H1 (cell line): Measurements from ENCODE around the gene TDRKH. TPM values are rescaled to one million over a fixed set of nuclear protein-coding genes. Genes with fewer than 3 reads are reported as not detected.

ENCODE experiments used
- ATF2 ChIP-seq: IDR thresholded peaks from 2 replicates; pipeline ENCODE4 v1.6.1; 2012; ENCODE audit warnings: low read length, inconsistent platforms
- ATF3 ChIP-seq: IDR thresholded peaks from 2 replicates; pipeline ENCODE4 v1.6.1; 2011; ENCODE audit warnings: low read depth, mild to moderate bottlenecking, low read length; ENCODE audit not compliant: insufficient read depth
- CBX8 ChIP-seq: fragments of 300-800, 300-1000 bp; sonication (generic); IDR thresholded peaks from 2 replicates; pipeline ENCODE4 v1.7.1; 2016; ENCODE audit warnings: low read depth, low read length, borderline replicate concordance
- KDM4A ChIP-seq: IDR thresholded peaks from one replicate; pipeline ENCODE4 v1.7.1; 2012; ENCODE audit warnings: low read depth, mild to moderate bottlenecking, moderate library complexity, low read length, inconsistent platforms; ENCODE audit not compliant: severe bottlenecking
- MAX ChIP-seq: IDR thresholded peaks from 2 replicates; pipeline ENCODE4 v1.6.1; 2012; ENCODE audit warnings: inconsistent platforms
- POLR2A ChIP-seq, 2 experiments: IDR thresholded peaks; 1 replicate in 1 of 2; 2 replicates in 1 of 2; pipeline ENCODE4 v1.6.1; 2011; ENCODE audit warnings: low read depth in 2 of 2, low read length in 2 of 2, mild to moderate bottlenecking in 2 of 2; ENCODE audit errors: control extremely low read depth in 1 of 2
- RXRA ChIP-seq: IDR thresholded peaks from 2 replicates; pipeline ENCODE4 v1.6.1; 2011; ENCODE audit warnings: low read depth, mild to moderate bottlenecking, low read length, moderate library complexity; ENCODE audit not compliant: insufficient read depth
- SUZ12 ChIP-seq: fragments of 200-600 bp; sonication (generic); IDR thresholded peaks from 2 replicates; pipeline ENCODE4 v1.6.1; 2012; ENCODE audit warnings: mild to moderate bottlenecking, inconsistent platforms, low read length, moderate library complexity, mixed read lengths
- TAF1 ChIP-seq: IDR thresholded peaks from 2 replicates; pipeline ENCODE4 v1.6.1; 2011; ENCODE audit warnings: mild to moderate bottlenecking, low read depth, low read length
- TCF12 ChIP-seq: IDR thresholded peaks from 2 replicates; pipeline ENCODE4 v1.6.1; 2011; ENCODE audit warnings: low read depth, mild to moderate bottlenecking, low read length
- ZNF274 ChIP-seq: IDR thresholded peaks from 2 replicates; pipeline ENCODE4 v1.7.0; 2012; ENCODE audit warnings: low read length, borderline replicate concordance; ENCODE audit errors: extremely low read depth
- polyA plus RNA-seq, 7 experiments: library from polyadenylated mRNA; depleted of rRNA in 3 of 7; stranded (reverse) in 5 of 7; unstranded in 2 of 7; fragments of >200 nt in 5 of 7; fragments of 200-250 nt in 2 of 7; gene quantifications; 1 replicate in 5 of 7; 2 replicates in 1 of 7; 4 replicates in 1 of 7; pipeline versions ENCODE4 v1.2.1 to v1.2.3, GENCODE V29; 2011 to 2013; ENCODE audit warnings: missing spikeins in 2 of 7, mixed read lengths in 2 of 7
- total RNA-seq: library from RNA; stranded (reverse); fragmentation: NEBNext Ultra II Directional; extraction: Animal tissue kit (Norgen Biotek cat#: 25700); gene quantifications from 2 replicates; pipeline ENCODE4 v1.2.1, GENCODE V29; 2021

TDRKH gene
- total and polyA plus RNA-seq, 2 of the 8 experiments (the other 6 are each of a cell fraction or from before 2014, with no cell fraction given), result 9.9 to 26.1 TPM

GRCh38 chr1:151790071-151790939 lies at the start of gene TDRKH (continued):
- TF ChIP-seq CBX8, result no peak
- no peak for TF ChIP-seq SUZ12
- peak; percentile 97 for TF ChIP-seq MAX
- TF ChIP-seq ATF3, result 0 out of 2 replicates have a peak, but pooled peaks have one; percentile 17
- no peak for TF ChIP-seq ZNF274
- no peak for TF ChIP-seq ATF2
- TF ChIP-seq TCF12, result peak; percentile 7; the same call in 1 of the 2 replicates
- no peak for TF ChIP-seq RXRA
- peak; percentile 87 for TF ChIP-seq KDM4A
- TF ChIP-seq TAF1, result peak; percentile 78
- TF ChIP-seq POLR2A (IDR thresholded peaks at IDR 0.05; ENCODE audit: control extremely low read depth in 1 of 2, low read depth in 2 of 2, low read length in 2 of 2), result peak in 1 of 2 experiments; percentile 51; a peak in 1 of 3 replicates
